GM03348 (cell line): Measurements from ENCODE around the gene ASMT.
"Not testable (repeated sequence)": the region's sequence is repeated elsewhere in the genome, so short reads cannot be mapped to it uniquely, and the experiment has no call there.

Source experiments
- DNase-seq: peaks from one replicate; pipeline ENCODE4 v3.0.0; 2012; ENCODE audit warnings: low spot score

The ASMT gene

DNA sequence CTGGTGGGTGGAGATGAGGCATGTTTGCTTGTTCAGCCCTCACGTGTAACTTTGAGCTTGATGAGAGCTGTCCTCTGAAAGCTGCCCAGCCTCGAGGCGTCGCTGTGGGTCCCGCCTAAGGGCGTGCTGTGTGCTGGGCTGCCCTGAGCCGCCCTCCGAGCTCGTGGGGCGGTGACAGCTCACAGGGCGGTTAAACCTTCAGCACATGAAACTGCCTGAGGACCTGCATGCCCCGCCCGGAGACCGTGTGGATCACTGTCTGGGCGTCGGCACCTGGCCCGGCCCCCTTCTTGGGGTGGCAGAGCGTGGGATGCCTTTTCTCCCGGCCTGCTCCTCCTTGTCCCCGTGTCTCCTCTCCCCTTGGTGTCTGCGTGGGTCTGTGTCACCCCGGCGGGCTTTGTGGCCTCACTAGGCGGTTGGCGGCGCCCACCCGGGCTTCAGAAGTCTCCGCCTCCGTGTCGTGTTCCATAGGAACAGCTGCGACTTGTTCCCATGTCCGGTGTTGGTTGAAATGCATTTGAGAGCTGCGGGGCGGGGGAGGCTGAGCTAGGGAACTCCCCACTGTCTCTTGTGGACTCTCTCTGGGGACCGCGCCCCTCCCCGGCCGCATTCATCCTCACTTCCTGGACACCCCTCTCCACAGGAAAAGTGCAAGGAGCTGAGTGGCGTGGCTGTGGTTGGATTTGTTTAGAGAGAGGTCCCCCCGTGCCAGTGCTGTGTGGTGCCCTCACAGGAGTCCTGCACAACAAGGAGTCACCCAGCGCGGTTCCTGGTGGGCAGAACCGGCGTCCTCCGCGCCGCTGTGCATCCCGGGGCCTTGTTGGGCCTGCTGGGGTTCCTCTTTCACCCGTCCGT is 16.6 kb upstream of the ASMT start:
- no peak for DNase-seq

DNA sequence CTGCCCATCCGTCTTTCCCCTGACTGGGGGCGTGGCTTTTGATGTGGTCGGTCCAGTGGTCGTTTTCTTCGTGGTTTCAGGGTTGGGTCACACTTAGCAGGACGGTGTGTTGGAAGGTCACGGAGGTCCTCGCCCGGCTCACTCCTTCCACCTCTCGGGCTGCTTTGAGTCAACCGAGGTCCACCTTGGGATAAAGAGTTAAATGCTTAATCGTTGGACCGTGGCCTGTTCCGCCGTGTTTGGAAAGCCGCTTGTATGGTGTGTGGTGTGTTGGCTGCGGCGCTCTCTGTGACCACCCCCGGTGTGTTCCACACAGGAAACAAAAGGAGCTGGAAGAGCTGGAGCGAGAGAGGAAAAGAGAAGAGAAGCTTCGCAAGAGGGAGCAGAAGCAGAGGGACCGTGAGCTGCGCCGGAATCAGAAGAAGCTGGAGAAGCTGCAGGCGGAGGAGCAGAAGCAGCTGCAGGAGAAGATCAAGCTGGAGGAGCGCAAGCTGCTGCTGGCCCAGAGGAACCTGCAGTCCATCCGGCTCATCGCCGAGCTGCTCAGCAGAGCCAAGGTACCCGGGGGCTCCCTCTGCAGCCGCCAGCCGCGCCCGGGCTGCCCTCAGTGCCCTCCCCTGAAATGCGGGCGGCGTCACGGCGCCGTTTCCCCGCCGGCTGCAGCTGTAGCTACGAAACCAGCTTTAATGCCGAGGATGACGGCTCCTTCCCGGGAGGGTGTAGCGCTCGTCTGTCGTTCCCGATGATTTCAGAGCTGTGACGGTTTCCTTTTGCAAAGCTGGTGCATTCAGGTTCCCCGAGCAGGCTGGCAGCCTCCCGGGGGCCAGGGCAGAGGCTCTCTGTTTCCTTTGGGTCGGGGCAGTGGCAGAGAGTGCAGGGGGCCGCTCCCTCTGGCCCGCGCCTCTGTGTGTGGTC is 15.7 kb upstream of the ASMT start:
- DNase-seq, result no peak

- DNase-seq, result peak; percentile 8
Measured at GRCh38 chrX:1599791-1600405, 15.0 kb upstream of the ASMT start.

GRCh38 chrX:1600406-1601050 is 14.3 kb upstream of the ASMT start:
- DNase-seq, result peak; percentile 6

- no peak for DNase-seq
Measured at GRCh38 chrX:1601051-1601767, 13.7 kb upstream of the ASMT start.

DNA sequence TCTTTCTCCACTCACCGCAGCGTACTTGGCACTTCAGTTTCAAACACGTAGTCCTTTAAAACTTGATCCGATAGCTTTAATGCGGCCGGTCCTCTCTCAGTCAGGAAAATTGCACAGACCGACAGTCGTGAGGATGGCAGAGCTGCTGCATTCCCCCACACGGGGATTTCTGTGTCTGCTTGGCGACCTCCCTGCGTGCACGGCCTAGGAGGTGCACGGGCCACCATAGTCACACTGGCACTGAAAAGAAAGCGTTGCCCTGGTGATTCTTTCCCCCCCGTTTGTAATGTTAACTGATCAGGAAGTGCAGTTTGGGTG is 13.1 kb upstream of the ASMT start:
- DNase-seq, result no peak

DNA sequence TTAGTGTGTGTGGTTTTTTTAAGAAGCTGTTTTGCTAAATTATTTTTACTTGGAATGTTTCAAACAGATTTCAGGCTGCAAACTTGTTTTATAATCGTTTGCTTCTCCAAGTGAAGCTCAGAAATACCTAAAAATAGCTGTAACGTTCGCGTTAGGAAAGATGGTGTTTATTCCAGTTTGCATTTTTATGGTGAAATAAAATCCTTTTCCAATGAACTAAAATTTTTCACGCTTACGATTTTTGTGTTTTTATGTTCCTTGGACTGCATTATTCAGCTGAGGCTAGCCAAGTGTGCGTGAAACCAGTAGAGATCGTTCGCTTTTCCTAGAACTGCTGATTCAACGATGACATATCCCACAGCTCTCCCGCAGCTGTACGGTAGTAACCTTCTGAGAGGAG is 12.6 kb upstream of the ASMT start:
- no peak for DNase-seq

DNA sequence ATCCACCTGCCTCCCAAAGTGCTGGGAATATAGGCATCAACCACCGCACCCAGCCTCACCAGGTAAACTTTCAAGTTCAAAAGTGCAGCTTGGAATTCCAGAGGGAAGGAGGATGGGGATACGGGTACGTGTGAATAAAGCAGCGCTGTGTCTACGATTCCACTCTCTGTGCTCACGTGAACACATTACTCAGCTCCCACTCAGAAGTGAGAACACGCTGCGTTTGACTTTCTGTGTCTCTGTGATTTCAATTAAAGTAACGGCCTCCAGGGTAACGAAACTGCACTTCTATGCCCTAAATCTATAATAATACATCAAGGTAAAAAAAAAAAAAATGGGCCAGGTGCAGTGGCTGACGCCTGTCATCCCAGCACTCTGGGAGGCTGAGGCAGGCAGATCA is 8.4 kb upstream of the ASMT start:
- DNase-seq, result no peak

DNA sequence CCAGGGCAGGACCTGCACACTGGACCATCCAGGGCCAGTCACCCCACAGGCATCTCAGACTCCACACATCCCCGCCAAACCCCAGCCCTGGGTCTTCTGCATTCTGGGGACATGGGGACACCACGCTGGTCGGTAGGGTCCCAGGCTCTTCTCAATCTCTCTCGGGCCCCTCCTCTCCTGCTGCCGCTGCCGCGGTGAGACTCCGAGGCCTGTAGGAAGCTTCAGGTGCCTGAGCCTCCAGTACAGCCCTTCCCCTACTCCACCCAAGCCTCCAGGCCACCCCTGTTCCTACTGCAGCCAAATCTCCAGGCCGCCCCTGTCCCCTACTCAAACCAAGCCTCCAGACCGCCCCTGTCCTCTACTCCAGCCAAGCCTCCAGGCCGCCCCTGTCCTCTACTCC is 5.5 kb upstream of the ASMT start:
- DNase-seq, result no peak

DNA sequence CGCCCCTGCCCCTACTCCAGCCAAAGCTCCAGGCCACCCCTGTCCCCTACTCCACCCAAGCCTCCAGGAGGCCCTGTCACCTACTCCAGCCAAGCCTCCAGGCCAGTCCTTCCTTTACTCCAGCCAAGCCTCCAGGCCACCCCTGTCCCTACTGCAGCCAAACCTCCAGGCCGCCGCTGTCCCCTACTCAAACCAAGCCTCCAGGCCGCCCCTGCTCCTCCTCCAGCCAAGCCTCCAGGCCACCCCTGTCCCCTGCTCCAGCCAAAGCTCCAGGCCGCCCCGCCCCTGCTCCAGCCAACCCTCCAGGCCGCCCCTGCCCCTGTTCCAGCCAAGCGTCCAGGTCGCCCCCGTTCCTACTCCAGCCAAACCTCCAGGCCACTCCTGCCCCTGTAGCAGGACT is 5.1 kb upstream of the ASMT start:
- DNase-seq, result no peak

DNA sequence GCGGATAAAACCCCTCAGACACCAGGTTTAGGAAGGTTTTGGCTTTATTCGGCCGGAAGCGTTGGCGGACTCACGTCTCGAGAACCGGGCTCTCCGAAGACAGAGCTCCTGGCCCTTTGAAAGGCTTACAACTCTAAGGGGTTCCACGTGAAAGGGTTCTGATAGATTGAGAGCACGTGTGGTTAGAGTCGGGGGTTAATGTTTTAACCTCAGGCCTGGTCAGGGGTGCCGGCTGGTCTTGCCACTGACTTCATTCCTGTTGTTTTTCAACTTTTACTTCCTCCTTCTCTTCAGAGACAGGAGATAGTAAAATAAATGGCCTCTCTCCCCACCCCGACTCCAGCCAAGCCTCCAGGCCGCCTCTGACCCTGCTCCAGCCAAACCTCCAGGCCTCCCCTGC is 4.7 kb upstream of the ASMT start:
- DNase-seq, result no peak

DNA sequence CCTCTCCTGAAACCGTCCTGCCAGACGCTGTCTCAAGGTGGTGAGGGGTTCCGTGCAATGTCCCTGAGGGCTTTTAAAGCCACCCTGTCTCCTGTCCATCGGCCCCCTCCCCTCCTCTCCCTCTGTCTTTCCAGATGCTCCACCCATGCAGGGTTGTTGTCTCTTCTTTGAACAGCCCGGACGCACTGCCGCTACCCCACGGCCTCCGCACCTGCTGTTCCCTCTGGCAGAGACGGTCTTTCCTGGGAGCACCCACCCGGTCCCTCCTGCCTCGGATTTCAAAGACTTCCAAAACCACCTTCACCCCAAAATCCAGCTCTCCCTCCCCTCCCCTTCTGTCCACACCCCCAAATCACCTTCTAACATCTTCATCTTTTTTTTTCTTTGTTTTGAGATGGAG is 4.1 kb upstream of the ASMT start:
- DNase-seq, result no peak

GRCh38 chrX:1612641-1613286 is 2.1 kb upstream of the ASMT start:
- no peak for DNase-seq

DNA sequence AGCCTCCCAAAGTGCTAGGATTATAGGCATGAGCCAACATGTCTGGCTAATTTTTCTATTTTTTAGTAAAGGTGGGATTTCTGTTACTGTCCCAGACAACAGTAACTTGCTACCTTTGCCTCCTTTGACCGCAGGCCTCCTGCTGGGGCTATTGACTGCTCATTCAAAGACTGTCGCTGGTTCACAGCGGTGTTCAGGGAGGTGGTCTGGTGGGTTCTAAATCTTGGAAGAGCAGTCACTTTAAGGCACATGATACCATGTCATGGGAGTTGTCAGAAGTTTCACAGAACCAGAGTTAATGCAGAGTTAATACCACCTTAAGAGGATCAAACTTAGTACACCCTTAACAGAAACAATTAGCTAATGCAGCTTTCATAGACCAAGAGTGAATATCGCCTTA is 3.8 kb downstream of the ASMT start:
- DNase-seq, result no peak

DNA sequence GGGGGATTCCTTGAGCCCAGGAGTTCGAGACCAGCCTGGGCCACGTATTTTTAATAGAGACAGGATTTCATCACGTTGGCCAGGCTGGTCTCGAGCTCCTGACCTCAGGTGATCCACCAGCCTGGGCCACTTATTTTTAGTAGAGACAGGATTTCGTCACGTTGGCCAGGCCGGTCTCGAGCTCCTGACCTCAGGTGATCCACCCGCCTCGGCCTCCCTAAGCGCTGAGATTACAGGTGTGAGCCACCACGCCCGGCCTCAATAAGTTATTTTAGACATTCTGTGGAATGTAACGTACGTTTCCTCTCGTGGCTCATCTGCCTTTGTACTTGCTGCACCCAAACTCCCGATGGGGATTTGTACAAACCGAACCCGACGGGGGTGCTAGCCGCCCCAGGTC is 8.8 kb downstream of the ASMT start:
- no peak for DNase-seq

- not testable (repeated sequence) for DNase-seq
Measured at GRCh38 chrX:1624158-1624860, 9.4 kb downstream of the ASMT start.

GRCh38 chrX:1624861-1625215 is 10.0 kb downstream of the ASMT start:
- not testable (repeated sequence) for DNase-seq

DNA sequence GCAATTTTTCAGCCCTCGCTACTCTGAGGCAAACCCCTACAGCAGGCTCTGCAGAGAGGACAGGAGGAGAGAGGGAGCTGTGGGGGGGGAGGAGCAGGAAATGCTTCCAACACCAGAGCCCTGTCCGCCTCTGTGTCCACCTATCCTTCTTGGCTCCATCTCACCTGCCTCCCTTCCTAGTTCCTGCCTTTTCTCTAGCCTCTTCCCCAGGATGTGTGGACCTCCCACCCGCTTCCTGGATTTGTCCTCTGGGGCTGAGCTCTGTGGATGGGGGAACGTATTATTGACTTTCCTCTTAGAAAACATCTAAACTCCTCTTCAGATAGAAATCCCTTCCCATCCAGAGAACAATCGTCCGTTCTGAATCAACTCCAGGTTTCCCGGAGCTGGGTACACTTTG is 14.4 kb downstream of the ASMT start:
- DNase-seq, result no peak

DNA sequence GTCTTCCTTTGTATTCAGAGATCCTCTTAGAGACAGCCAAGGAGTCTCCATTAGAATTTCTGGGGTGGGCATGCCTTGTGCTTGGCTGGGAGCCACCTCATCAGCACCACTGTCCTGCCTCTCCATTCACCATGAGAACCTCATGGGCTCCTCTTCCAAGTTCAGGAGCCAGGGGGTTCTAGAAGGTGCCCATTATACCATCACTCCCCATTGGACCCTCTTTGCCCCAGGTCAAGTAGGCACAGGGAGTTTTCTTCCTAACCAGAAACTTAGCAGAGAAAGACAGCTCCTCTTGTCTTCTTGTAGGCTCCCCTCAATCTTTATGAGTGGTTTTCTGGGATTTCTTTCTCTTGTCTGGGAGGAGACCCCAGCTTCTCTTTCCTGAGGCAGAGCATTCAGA is 31.1 kb downstream of the ASMT start:
- DNase-seq, result no peak

DNA sequence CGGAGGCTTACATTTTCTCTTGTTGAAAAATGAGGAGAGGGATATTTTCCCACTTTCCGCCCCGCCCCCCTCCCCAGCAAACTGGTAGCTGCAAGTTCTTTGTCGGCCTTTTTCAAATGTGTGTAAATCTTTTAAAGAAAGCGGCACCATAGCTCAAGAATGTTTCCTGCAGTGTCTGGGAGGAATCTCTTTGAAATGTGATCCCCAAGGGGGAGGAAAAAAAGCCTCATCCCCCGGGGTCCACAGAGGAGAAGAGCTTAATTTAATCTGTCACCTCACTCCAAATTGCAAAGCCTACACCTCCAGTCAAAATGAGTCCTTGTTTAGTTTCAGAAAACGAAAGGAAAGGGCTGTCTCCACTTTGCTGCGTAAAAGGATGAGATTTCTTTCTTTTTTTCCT is 34.8 kb downstream of the ASMT start:
- DNase-seq, result peak; percentile 17
